CD4-positive, alpha-beta T cell treated with Interferon alpha-2 for 1 hour (primary cell): ENCODE measurements around the gene ITPR1.

ENCODE experiments used
- DNase-seq, 2 donors: peaks; one replicate each; pipeline ENCODE4 v3.0.0-alpha.2; 2020 to 2022

ITPR1 gene

GRCh38 chr3:4690277-4690676 lies 197.1 kb downstream of the ITPR1 start:
- DNase-seq: no peak

- no peak for DNase-seq
Measured at GRCh38 chr3:4693620-4694019, 200.5 kb downstream of the ITPR1 start.

DNA sequence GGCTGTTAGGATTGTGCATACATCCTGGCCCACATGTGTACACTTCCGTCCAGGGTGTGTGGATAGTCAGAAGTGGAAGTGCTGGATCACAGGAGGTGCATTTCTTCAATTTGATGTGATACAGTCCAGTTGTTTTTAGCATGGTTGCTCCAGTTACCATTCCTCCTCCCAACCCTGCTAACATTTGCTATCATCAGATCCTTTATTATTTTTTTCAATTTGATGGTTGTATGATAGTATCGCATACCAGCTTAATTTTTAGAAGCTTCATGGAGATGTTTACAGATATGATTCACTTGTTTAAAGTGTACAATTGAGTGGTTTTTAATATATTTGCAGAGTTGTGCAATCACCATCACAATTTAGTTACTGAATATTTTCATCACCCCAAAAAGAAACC lies 202.7 kb downstream of the ITPR1 start:
- no peak for DNase-seq

DNA sequence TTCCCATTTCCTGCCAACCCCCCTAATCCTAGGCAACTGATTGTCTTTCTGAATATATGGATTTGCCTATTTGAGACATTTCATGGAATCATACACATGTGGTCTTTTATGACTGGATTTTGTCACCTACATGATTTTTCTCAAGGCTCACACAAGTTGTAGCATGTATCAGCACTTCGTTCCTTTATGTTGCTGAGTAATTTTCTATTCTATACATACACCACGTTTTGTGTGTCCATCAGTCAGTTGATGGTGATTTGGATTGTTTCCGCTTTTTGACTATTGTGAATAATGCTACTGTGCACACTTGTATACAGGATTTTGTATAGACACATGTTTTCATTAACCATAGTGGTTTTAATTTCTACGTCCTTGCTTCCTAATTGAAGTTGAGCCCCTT lies 203.1 kb downstream of the ITPR1 start:
- DNase-seq: no peak

DNA sequence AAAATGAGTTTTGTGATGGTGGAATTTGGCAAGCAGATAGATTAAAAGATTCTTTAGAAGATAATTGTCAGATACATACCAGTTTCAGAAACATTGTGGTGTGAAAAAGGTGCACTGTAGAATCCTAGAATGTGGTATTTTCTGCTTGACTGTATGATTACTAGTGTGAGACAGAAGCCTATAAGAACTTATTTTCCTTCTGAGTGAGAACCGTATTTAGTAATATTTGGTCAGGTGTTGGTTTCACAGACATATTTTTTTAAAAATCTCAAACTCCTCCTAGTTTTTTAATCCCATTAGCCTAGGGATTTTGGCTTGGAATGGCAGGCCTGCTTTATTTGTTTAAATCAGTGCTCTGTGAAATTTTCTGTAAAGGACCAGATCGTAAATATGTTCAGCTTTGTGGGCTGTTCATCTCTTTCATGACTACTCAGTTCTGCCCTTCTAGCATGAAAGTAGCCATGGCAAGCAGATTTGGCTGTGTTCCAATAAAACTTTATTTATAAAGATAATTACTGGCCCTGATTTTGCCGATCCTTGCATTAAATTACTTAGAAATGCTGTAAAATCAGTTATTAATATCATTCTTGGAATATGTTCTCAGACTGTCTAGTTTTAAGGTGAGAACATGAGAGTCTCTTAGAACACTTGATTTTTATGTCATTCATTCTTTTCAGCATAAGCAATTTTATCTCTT lies 205.1 kb downstream of the ITPR1 start:
- no peak for DNase-seq

DNA sequence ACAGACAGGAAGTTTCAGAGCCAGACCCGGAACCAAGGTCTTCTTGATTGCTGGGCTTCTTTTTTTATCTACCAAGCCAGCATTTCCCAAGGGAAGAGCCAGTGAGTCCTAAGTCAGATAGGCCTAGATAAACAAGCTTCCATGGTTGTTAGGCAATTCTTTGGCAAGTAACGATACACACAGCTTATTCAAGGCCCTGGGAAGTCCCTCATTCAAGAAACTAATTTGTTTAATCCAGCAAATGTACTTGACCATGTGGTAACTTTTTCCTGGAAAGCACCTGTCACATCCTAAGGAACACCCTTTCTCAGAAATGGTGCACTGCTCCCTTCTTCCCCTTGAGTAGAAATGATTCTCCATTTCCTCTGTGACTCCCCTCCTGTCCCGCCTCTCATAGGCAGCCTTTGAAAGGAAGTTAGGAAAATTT lies 209.9 kb downstream of the ITPR1 start:
- no peak for DNase-seq

- no peak for DNase-seq
Measured at GRCh38 chr3:4704552-4704951, 211.4 kb downstream of the ITPR1 start.

DNA sequence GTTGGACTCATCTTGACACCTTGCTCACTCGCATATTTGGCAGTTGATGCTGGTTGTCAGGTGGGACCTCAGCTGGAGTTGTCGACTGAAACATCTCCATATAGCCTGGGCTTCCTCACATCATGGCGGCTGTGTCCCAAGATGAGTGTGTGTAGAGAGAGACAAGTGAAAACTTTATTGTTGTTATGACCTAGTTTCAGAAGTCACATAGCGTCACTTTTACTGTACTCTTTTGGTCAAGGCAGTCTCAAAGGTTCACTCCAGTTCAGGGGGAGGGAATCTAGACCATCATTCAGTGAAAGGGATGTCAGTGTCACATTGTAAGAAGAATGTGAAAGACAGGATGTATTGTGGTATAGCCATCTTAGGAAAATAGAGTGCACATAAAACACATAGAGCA lies 214.2 kb downstream of the ITPR1 start:
- no peak for DNase-seq

DNA sequence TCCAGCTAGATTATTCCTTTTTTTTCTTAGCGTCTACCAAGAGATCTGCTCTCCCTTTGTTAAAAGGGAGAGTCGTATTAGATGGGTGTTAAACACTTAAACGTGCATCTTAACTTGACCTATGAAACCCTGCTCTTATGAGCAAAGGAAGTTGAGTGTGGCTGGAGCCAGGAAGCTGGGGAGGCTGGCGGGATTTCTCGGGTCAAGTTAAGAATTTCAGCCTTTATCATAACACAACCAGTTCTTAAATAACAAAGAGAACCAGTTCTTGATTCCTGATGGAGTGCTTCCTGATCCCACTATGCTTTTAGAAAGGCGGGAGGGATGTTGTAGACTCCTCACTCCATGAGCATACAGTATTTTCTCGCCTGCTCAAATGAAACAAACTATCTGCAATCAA lies 215.1 kb downstream of the ITPR1 start:
- DNase-seq: no peak

DNA sequence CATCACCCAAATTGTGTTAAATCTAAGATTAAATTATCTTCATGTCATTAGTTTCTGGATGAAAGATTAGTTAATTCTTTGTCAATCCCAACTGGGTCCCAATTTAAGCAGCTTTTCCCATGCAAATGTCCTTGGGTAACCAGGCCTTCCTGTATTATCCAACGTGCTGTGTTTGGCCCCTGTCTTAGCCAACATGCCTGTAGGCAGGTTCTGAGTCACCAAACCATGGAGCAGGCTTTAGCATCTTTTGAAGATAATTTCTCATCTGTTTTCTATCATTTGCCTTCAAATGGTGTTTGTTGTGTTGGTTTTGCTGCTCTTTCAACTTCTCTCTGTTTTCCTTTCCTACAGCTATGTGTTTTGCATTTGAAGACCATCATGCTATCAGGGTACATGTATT lies 216.2 kb downstream of the ITPR1 start:
- no peak for DNase-seq

DNA sequence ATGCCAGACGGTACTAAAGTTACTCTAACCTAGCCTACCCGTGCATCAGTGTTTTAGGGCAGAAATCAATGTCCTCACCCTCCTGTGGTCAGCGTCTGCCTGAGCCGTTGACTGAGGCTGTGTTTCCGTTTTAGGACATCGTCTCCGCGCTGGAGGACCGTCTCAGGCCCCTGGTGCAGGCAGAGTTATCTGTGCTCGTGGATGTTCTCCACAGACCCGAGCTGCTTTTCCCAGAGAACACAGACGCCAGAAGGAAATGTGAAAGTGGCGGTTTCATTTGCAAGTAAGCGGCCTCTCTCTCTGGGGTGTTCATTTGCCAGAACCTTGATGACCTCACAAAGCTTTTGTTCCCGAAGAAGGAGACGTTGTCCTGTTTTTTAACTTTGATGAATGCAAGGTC lies 217.0 kb downstream of the ITPR1 start:
- DNase-seq: no peak

GRCh38 chr3:4711680-4711992 lies 218.5 kb downstream of the ITPR1 start:
- no peak for DNase-seq

DNA sequence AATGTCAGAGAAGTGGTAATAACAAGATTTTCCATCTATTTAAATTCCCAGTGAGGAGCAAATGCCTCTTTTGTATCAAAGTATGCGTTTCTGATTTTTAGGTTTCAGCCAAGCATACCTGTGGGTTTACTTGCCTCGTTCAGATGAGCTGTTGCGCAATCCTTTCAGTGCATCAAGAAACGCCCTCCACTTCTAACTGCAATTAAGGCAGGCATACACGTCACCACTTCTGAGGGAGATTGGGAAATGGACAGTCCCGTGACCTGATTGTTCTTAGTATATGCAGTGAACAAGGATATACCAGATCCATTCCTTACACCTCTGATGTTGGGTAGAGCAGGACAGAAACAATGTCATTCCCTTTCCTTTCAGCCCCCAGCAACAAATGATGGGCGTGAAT lies 219.0 kb downstream of the ITPR1 start:
- peak in 1 of 2 donors; percentile 23 for DNase-seq

DNA sequence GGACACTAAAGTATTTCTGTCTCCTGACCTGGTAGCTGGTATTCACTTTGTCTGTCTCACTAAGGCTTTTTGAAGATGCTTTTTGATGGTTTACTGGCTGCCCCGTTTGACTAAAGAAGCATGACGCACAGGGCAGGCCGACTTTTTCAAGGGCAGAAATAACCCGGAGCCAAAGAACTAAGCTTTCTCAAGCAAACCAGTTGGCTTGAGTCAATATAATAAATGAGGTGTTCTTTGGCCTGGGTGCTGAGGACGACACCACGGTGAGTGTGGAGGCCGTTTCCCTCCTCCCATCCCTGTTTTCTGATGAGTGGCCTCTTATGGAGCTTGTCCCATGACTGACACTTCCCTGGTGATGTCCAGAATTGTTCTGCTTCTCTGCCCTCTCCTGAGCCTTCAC lies 220.9 kb downstream of the ITPR1 start:
- DNase-seq: no peak

- no peak for DNase-seq
Measured at GRCh38 chr3:4716266-4716665, 223.1 kb downstream of the ITPR1 start.

GRCh38 chr3:4716706-4717362 lies 223.7 kb downstream of the ITPR1 start:
- no peak for DNase-seq

- no peak for DNase-seq
Measured at GRCh38 chr3:4717363-4717740, 224.2 kb downstream of the ITPR1 start.

- DNase-seq: no peak
Measured at GRCh38 chr3:4718179-4718736, 225.1 kb downstream of the ITPR1 start.

DNA sequence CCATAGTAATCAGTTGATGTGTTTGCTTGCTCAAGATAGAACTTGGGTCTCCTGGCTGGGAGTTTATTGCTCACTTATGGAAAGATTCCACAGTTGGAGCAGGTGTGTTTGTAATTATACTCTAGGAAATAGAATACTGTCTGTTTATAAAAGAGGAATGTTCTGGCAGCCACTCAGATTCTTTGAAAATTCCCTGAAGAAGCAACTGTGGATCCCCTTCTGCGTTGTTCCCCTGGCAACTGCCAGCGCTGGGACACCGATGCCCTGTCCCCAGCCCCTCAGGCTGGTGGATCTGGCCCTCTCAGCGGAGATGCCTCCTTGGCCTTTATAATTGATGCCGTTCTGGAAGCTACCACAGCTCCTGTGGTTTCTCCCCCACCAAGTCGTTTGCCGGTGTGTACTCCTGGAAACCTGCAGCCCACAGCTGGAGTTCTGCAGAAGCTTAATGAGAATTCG lies 225.9 kb downstream of the ITPR1 start:
- no peak for DNase-seq

DNA sequence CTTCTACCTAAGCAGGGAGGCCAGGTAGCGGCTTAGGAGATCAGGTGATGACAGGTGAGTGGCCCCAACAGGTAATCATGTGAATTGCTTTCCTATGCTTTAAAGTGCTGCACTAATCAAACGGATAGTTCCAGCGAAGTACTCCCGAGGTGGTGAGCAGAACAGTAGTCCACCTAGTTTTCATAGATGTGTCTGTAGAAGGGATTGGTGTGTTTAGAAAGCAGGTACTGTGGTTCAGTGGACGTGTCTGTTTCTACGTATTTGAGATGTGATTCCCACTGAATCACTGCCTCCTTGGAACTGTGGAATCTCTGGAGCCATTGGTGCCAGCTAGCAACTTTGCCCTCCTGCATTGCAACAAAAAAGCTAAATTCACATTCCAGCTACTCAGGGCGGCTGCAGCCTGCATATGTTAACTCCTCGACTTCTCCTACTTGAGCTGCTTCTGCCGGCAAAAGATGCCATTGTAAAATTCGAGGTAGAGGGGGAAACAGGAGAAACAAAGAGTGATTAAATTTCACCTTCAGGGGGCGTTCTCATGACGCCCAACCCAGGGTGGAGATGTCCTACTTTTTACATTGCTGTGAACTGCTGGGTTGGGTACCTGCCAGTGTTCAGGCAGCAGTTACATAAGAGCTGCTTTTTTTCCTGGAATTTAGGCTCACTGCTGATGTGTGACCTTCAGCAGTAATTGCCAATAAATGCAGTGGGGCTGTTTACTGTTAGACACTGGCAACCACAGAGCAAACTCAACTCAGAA lies 227.3 kb downstream of the ITPR1 start:
- peak; percentile 15 to 68 for DNase-seq

DNA sequence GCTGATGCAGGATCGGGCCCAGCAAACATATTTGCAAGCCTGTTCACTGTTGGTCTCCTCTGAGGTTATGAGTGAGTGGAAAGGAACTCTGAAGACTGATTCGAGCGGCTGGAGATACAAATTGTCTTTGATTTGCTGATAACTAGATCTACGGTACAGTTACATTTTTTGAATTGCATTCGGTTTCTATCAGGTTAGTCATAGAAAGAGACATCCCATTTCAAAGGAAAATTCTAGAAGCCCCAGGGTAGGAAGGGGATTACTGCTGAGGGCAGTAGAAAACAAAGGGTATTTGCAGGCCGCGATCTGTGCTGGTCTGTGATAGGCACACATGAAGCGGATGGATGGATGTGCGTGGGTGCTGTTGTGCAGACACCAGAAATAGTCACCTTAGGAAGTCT lies 228.4 kb downstream of the ITPR1 start:
- DNase-seq: no peak

DNA sequence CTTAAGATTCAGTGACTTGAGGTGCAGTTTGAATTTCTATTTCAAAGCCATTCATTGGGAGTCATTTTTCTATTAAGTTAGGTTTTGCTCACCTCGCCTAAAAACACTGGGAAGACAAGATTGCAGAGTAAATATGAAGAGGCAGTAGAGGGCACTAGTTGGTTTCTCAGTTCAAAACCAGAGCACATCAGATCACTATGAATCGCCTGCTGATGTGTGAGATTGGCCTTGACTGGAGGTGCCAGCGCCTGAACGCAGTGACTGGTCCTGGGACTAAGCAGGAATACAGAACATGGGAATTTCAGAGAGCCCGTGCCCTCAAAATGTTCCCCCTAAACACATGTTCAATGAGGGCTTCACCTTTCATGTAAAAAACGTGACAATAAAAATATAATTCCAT lies 229.0 kb downstream of the ITPR1 start:
- DNase-seq: peak in 1 of 2 donors; percentile 56

GRCh38 chr3:4724051-4724629 lies 231.0 kb downstream of the ITPR1 start:
- DNase-seq: no peak

DNA sequence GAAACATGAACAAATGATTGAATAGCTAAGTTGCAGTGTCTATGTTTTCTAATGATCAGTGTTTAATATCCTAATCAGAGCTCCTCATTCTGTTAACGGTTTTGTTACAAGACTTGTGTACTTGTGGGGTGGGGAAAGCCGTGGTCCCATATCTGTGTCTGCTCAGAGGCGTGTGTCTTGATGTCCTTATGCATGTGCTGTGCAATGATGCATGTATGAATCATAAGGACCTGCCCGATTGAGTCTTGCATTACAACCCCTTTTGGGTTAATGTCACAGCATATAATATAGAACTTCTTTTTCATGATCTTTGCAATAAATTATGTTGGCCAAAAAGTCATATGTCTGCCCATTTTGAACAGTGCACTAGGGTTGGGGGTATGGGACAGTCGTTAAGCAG lies 233.4 kb downstream of the ITPR1 start:
- DNase-seq: no peak
